ENCODE data around the gene RAX. TPM values are rescaled to one million over a fixed set of nuclear protein-coding genes. Genes with fewer than 3 reads are reported as not detected.

The RAX gene
- total RNA-seq, 3 donors from 2014 or later, result not detected

- intact Hi-C loops (cut with DNase I, micrococcal nuclease), result no loop called here
- H3K9me3 ChIP-seq, result no peaks in the 10 kb centered on the region
- ATAC-seq (peak; percentile 76), DNase-seq (peak; percentile 20 to 45 (median 44))
- no peak overlapping the region for H3K4me3 ChIP-seq
- TF ChIP-seq CTCF (IDR thresholded peaks at IDR 0.05), result no peak
- H3K36me3 ChIP-seq (ENCODE audit: low read depth), result no peaks in the 10 kb centered on the region
- peaks cover 9% of the 10 kb centered on the region for H3K4me1 ChIP-seq (ENCODE audit: low read depth)
These were observed 4.3 kb downstream of the RAX start for GRCh38 chr18:59268721-59269562.

GRCh38 chr18:59268127-59268720 is 5.0 kb downstream of the RAX start:
- Histone ChIP-seq H3K36me3 (ENCODE audit: low read depth) (no peaks in the 10 kb centered on the region), H3K4me1 (ENCODE audit: low read depth) (peaks cover 7% of the 10 kb centered on the region), H3K9me3 (no peaks in the 10 kb centered on the region), H3K4me3 (no peak overlapping the region)
- TF ChIP-seq CTCF (IDR thresholded peaks at IDR 0.05), result no peak
- intact Hi-C loops (cut with DNase I, micrococcal nuclease), result no loop called here
- no peak for DNase-seq
- no peak for ATAC-seq

- intact Hi-C loops (cut with DNase I, micrococcal nuclease), result no loop called here
- H3K4me3 ChIP-seq, result no peak overlapping the region
- no peak for TF ChIP-seq CTCF (IDR thresholded peaks at IDR 0.05)
- peak; percentile 14 for ATAC-seq
- H3K4me1 ChIP-seq (ENCODE audit: low read depth), result peaks cover 6% of the 10 kb centered on the region
- H3K36me3 ChIP-seq (ENCODE audit: low read depth), result no peaks in the 10 kb centered on the region
- H3K9me3 ChIP-seq, result no peaks in the 10 kb centered on the region
- DNase-seq, result no peak
These were observed 5.6 kb downstream of the RAX start for GRCh38 chr18:59267503-59268126.

- Histone ChIP-seq H3K4me3 (no peak overlapping the region), H3K36me3 (ENCODE audit: low read depth) (no peaks in the 10 kb centered on the region), H3K4me1 (ENCODE audit: low read depth) (peaks cover 3% of the 10 kb centered on the region), H3K9me3 (no peaks in the 10 kb centered on the region)
- DNase-seq (no peak), ATAC-seq (no peak)
- intact Hi-C loops (cut with DNase I, micrococcal nuclease), result no loop called here
- no peak for TF ChIP-seq CTCF (IDR thresholded peaks at IDR 0.05)
These were observed 6.3 kb downstream of the RAX start for GRCh38 chr18:59266886-59267502.

- H3K9me3 ChIP-seq, result no peaks in the 10 kb centered on the region
- DNase-seq (no peak), ATAC-seq (no peak)
- TF ChIP-seq CTCF (IDR thresholded peaks at IDR 0.05), result no peak
- no peak overlapping the region for H3K4me3 ChIP-seq
- peaks cover 3% of the 10 kb centered on the region for H3K4me1 ChIP-seq (ENCODE audit: low read depth)
- no peaks in the 10 kb centered on the region for H3K36me3 ChIP-seq (ENCODE audit: low read depth)
- intact Hi-C loops (cut with DNase I, micrococcal nuclease), result no loop called here
These were observed 6.8 kb downstream of the RAX start for GRCh38 chr18:59266459-59266858.

Measured in mucosa of descending colon (tissue), 3 donors.